NCI-H1694 treated with DMSO at 0.1 percent for 48 hours (cell line): ENCODE measurements around the gene FHOD1.

Experiments
- DNase-seq: peaks from one replicate; lab custom pipeline; 2025; lab: John Stamatoyannopoulos, UW

Gene FHOD1

DNA sequence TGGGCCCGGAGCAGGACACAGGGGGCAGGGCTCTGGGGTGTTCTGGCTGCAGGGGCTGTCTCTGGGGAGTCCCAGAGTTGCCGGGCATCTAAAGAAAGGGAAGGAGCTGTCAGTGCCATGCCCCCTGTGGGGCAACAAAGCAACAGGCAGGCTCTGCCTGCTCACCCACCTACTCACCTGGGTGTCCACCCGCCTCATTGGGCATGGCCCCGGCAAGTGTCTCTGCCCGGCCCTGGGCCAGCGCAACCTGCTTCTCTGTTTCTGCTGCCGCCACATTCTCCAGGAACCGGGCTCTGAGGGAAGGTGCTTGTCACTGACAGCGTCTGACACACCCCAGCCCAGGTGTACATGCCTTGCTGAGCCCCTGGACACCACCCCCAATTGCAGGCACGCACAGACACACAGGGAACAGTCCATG lies 13.1 kb downstream of the FHOD1 start:
- DNase-seq: no peak

DNA sequence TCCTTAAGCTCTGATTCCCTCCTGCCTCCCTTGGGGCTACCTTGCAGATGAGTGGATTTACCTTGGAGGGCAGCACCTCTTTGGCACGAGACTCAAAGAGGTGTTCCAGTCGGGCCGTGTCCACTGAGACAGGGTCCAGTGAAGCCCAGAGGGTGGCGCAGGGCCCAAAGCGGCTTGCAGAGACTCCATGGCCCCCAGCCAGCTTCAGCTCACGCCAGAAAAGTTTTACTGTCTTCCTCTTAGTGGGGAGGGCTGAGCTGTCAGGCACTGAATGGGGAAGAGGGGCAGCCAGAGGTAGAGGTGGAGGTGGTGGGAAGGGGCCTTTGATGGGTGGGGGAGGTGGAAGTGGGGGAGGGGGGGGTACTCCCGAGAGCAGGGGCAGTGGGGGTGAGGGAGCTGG lies 13.7 kb downstream of the FHOD1 start:
- DNase-seq: no peak

GRCh38 chr16:67230809-67231660 lies 16.2 kb downstream of the FHOD1 start:
- DNase-seq: no peak

DNA sequence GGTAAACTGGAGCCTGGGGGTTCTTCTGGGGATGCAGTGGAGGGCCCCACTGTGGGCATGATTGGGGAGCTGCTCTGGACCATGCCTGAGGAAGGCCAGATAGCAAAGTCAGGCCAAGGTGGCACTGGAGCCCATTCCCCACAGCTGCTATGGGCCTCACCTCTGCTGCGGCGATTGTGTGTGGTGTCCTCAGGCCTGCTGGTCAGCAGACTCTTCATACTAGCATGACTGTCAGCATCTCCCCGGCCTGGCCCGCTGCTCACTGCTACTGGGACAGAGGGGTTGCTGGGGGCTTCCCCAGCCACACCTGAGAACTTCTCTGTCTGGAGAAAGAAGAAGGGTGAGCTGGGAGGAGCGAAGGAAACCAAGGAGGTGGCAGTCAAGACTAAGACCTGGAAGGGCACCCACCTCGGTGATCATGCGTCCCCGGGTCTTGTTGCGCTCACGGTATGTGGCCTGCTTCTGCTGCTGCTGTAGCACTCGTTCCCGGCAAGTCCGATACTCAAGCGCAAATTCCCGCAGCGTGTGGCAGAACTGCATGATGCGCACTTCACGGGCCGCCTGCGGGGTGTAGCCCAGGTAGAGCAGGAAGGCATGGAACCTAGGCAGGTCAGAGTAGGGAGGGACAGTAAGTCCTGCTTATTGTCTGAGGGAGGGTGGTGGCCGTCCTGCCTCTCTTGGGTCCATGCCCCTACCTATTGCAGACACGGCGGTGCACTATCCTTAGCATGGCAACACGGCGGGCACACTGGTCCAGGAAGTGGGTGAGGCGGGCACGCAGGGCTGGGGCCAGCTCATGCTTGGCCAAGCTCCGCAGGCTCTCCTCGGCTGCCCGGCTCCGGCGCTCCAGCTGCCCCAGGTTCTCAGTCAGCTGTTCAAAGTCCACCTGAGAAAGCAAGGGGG lies 17.1 kb downstream of the FHOD1 start:
- DNase-seq: no peak

DNA sequence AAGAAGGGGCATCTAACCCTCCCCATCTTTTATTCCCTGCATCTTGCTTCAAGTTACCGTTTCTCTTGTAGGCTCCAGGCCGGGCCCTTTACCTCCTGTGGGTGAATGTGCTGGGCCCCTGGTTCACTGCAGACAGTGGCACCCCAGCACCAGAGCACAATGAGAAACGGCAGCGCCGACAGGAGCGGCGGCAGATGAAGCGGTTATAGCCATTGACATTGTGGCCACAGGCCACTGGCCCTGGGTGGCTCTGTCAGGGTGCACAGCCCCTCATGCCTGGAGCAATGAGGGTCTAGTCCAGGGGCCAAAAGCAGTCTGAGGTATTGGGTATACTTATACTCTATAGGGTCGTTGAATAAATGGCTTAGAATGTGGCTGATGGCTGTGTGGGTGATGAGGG lies 18.4 kb downstream of the FHOD1 start:
- no peak for DNase-seq

DNA sequence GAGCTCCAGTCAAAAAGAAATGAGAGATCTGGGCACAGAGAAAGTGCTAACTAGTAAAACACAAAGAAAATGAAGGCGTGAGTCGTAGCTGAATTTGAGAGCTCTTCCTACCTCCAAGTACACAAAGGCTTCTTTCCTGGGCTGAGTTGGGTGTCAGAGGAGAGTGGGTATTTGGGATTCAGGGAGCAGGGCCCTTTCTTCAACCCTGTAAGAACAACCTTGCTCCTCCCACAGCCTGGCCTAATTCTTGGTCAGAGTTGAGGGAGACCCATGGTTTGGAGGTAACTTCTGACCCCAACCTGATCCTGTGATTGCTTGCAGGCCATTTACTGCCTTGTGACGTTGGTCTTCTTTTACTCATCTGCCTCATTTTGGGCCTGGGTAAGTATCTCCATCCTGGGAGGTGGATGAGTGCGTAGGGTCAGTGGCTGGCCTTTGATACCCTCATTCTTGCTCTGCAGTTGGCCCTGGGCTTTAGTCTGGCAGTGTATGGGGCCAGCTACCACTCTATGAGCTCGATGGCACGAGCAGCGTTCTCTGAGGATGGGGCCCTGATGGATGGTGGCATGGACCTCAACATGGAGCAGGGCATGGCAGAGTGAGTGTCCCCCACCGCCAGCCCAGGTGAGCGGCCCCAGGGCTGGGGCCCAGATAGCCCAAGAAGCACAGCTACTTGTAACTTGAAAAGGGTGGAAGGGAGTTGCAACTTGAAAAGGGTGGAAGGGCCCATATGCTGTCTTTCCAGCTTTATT lies 19.1 kb downstream of the FHOD1 start:
- no peak for DNase-seq

DNA sequence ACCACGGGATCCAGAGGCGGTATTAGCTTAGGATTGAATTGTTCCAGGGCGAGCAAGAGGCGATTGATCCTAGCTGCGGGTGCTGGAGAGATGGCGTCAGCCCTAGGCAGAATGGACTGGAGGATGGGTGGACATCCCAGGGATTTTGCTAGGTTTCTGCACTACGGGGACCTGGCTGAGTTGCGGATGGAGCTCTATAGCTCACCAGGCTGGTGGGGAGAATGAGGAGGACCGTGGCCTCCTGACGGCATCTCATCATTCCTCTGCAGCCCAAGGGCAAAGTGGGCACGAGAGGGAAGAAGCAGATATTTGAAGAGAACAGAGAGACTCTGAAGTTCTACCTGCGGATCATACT lies 19.7 kb downstream of the FHOD1 start:
- DNase-seq: no peak

DNA sequence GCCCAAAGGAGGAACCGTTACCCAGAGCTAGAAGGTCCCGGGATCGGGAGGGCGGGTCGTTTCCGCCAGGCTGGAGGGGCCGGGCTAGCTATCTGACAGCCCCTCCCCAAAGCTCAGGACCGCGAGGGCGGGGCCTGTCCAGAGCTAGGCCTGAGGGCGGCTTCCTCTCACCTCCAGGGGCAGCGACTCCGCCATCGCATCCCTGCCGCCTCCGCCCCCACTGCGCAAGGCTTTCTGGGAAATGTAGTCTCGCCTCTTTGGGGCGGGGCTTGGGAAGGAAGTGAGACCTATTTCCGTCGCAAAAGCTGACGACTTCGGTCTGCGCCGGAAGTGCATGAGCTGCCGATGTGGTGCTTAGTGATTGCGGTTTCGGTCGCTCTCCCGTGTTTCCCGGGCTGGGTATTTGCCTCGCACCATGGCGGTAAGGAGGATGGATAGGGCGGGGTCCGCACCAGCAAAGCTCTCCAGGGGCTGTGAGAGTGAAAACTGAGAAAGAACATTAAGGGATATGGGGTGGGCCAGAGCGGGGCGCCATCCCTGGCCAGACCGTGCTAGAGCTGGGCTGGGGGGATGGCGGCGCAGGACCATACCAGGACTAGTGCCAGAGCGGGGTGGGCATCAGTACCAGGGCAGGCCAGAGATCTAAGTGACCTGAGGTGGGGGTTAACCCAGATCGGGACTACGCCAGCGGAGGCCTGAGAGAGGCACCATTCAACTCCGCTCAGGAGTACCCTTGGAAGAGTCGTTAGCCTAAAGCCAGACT lies 20.3 kb downstream of the FHOD1 start, which contains the start of gene TMEM208:
Gene TMEM208 (plus strand): TSS at position 327 of the 763 bp plus-strand sequence. CDS start 89 bp downstream, at position 416.
- DNase-seq: peak; percentile 93

GRCh38 chr16:67226295-67226803 lies 20.9 kb downstream of the FHOD1 start:
- DNase-seq: peak; percentile 9

GRCh38 chr16:67223992-67224391 lies 23.3 kb downstream of the FHOD1 start:
- no peak for DNase-seq

GRCh38 chr16:67216612-67217490 lies 30.4 kb downstream of the FHOD1 start:
- no peak for DNase-seq

GRCh38 chr16:67215706-67216105 lies 31.6 kb downstream of the FHOD1 start:
- DNase-seq: no peak

- DNase-seq: no peak
These were observed 33.9 kb downstream of the FHOD1 start for GRCh38 chr16:67213197-67214019.

DNA sequence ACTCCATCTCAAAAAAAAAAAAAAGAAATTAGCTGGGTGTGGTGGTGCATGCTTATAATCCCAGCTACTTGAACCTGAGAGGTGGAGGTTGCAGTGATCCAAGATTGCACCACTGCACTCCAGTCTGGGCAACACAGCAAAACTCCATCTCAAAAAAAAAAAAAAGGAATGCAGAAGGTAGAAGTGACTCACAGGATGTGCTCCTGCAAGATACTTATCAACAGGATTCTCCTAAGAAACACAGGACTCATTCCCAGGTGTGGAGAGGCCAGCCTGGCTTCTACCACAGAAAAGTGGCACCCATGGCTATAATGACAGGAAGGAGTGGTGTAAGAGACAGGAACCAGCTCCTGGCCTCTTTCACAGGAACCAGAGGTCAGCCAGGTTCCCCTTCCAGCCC lies 34.5 kb downstream of the FHOD1 start:
- no peak for DNase-seq

DNA sequence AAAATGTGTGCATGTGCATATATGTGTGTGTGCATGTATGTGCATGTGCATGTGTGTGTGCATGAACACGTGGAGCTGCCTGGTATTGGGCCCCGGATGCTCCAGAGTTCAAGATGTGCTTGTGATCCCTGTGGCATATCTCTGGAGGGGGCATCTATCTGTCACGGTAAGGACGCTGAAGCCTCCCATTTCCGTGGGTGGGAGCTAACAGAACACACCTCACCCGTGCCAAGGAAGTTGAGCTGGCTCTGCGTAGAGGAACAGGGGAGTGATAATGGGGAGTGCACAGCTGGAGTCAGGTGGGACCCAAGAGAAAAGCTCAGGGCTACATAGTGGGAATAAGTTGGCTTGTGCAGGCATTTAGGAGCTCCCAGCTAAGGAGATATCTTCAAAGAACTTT lies 35.6 kb downstream of the FHOD1 start:
- DNase-seq: no peak

- DNase-seq: no peak
These were observed 37.0 kb downstream of the FHOD1 start for GRCh38 chr16:67210069-67210937.

DNA sequence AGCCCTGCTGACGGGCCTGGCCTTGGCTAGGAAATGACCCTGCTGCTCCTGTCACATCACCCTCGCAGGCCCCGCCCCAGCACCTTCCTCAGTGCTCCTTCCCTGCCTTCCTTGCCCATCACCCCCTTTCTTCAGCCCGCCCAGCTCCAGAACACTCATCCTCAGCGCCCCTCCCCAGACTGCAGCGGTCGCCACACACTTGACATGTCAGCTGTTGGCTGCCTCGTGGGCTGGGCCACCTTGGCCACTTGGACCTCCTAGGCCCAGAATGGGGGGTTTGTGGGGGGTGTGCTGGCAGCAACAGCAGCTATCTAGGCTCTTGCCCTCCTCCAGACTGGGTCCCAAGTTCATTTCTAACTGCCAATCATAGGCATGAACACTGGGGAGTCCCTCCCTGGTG lies 37.7 kb downstream of the FHOD1 start:
- no peak for DNase-seq

DNA sequence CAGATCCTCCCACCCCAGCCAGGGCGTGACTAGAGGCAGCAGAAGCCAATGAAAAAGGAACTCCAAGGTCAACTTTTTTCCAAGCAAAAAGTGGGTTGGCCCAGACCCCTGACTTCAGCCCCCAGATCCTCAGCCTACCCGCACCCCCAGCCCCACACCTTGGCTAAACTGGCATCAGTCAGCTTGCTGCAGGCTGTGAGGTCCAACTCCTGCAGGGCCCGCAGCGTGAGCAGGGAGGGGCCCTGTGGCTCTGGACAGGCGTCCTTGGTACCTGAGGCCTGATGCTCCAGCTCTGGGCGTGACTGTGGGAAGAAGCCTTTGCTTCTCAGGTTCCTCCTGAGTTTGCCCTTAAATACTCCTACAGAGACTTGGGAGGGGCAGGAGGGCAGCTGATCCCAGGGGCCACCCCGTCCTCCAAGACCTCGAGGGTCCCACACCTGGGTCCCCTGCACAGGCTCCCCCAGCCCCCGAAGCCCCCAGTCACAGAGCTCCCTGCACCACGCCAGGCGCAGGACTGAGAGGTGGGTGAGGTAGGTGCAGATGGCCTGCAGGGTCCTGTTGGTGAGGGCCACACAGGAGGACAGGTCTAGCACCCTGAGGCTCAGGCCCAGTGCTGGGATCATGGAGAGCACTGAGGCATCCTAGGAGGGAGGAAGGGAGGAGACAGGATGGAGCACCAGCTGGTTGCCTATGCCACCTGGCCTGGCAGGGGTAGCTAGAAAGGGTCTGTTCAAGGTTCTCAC lies 39.0 kb downstream of the FHOD1 start:
- DNase-seq: no peak
